COLO668 (cell line): ENCODE data around the gene BTN3A1.
"Not testable (repeated sequence)": the region's sequence is repeated elsewhere in the genome, so short reads cannot be mapped to it uniquely, and the experiment has no call there.

ENCODE experiments used
- DNase-seq: peaks from one replicate; lab custom pipeline; 2025; ENCODE audit not compliant: unreplicated experiment; lab: John Stamatoyannopoulos, UW

Gene BTN3A1

GRCh38 chr6:26401987-26402658, at the start of gene BTN3A1:
Gene BTN3A1, plus strand, starts transcription at chr6:26402275. Its CDS starts 3,289 bp downstream, at chr6:26405564.
- DNase-seq: peak; percentile 34

- no peak for DNase-seq
Observed at GRCh38 chr6:26352315-26352714, 49.8 kb upstream of the BTN3A1 start.

- no peak for DNase-seq
Observed at GRCh38 chr6:26354162-26354561, 47.9 kb upstream of the BTN3A1 start.

GRCh38 chr6:26355366-26355765, 46.7 kb upstream of the BTN3A1 start:
- no peak for DNase-seq

- not testable (repeated sequence) for DNase-seq
Observed at GRCh38 chr6:26357543-26357942, 44.5 kb upstream of the BTN3A1 start.

GRCh38 chr6:26358511-26358981, 43.5 kb upstream of the BTN3A1 start:
- no peak for DNase-seq

- no peak for DNase-seq
Observed at GRCh38 chr6:26359765-26360164, 42.3 kb upstream of the BTN3A1 start.

- DNase-seq: no peak
Observed at GRCh38 chr6:26360451-26361416, 41.3 kb upstream of the BTN3A1 start.

GRCh38 chr6:26361544-26361943, 40.5 kb upstream of the BTN3A1 start:
- DNase-seq: no peak

- DNase-seq: no peak
Observed at GRCh38 chr6:26362093-26362835, 39.8 kb upstream of the BTN3A1 start.

- DNase-seq: no peak
Observed at GRCh38 chr6:26362836-26363220, 39.2 kb upstream of the BTN3A1 start.

GRCh38 chr6:26363882-26364701, 38.0 kb upstream of the BTN3A1 start:
- DNase-seq: no peak

GRCh38 chr6:26365633-26365995, 36.5 kb upstream of the BTN3A1 start:
- DNase-seq: no peak

GRCh38 chr6:26366504-26366903, 35.6 kb upstream of the BTN3A1 start:
- peak; percentile 1 for DNase-seq

GRCh38 chr6:26367114-26367513, 35.0 kb upstream of the BTN3A1 start:
- DNase-seq: no peak

GRCh38 chr6:26371813-26372212, 30.3 kb upstream of the BTN3A1 start:
- not testable (repeated sequence) for DNase-seq

GRCh38 chr6:26372308-26373144, 29.5 kb upstream of the BTN3A1 start:
- DNase-seq: no peak

- no peak for DNase-seq
Observed at GRCh38 chr6:26375270-26375669, 26.8 kb upstream of the BTN3A1 start.

- no peak for DNase-seq
Observed at GRCh38 chr6:26377719-26378118, 24.4 kb upstream of the BTN3A1 start.

GRCh38 chr6:26378143-26378542, 23.9 kb upstream of the BTN3A1 start:
- not testable (repeated sequence) for DNase-seq
